Measurements from ENCODE around the gene RPUSD1. TPM values are rescaled to one million over a fixed set of nuclear protein-coding genes. Genes with fewer than 3 reads are reported as not detected.

The RPUSD1 gene
- total RNA-seq, 1 experiment from 2014 or later: 24.9 TPM

DNA sequence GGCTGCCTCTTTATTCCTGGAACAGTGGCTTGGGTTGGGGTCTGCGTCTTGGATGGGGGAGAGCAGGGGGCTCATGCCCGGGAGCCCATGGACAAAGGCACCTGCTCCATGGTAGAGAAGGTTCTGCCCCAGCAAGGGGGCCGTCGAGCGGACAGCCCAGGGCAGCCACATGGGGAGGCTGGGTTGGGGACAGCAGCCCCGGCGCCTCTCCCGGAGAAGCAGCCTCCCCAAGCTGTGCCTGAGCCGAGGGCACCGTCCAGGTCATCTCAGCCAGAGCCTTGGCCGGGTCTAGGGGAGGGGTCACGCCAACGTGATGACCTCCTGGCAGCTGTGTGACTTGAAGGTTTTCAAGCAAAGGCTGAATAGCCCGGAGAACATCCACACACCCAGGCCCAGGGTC is 45.2 kb upstream of the RPUSD1 start:
- no TSS peak for BruUV-seq (replicated peaks)
- ChIA-PET POLR2A (no interaction called here), CTCF (interaction anchor here (0.5 kb wide), 1 partner anchor 681 kb away, joined by 4 read pairs; no protein-coding TSS in a partner anchor)
- no peak overlapping the region for H3K4me3 Mint-ChIP-seq (ENCODE audit: unreplicated experiment)
- DNase-seq (ENCODE audit: unreplicated experiment): no peak
- no peaks in the 10 kb centered on the region for H3K4me1 Mint-ChIP-seq (ENCODE audit: insufficient read depth, unreplicated experiment)
- peaks cover 10% of the 10 kb centered on the region for H3K27me3 Mint-ChIP-seq (ENCODE audit: insufficient read depth, unreplicated experiment)
- H3K27ac Mint-ChIP-seq (ENCODE audit: low read depth, unreplicated experiment): no peak overlapping the region
- H3K36me3 Mint-ChIP-seq (ENCODE audit: insufficient read depth, unreplicated experiment): no peaks in the 10 kb centered on the region
- intact Hi-C loops (cut with micrococcal nuclease): no loop called here
- TF ChIP-seq, protein P1, sequence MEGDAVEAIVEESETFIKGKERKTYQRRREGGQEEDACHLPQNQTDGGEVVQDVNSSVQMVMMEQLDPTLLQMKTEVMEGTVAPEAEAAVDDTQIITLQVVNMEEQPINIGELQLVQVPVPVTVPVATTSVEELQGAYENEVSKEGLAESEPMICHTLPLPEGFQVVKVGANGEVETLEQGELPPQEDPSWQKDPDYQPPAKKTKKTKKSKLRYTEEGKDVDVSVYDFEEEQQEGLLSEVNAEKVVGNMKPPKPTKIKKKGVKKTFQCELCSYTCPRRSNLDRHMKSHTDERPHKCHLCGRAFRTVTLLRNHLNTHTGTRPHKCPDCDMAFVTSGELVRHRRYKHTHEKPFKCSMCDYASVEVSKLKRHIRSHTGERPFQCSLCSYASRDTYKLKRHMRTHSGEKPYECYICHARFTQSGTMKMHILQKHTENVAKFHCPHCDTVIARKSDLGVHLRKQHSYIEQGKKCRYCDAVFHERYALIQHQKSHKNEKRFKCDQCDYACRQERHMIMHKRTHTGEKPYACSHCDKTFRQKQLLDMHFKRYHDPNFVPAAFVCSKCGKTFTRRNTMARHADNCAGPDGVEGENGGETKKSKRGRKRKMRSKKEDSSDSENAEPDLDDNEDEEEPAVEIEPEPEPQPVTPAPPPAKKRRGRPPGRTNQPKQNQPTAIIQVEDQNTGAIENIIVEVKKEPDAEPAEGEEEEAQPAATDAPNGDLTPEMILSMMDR (IDR thresholded peaks at IDR 0.05; ENCODE audit: unreplicated experiment): no peak
- H3K9me3 Mint-ChIP-seq (ENCODE audit: unreplicated experiment): no peaks in the 10 kb centered on the region

DNA sequence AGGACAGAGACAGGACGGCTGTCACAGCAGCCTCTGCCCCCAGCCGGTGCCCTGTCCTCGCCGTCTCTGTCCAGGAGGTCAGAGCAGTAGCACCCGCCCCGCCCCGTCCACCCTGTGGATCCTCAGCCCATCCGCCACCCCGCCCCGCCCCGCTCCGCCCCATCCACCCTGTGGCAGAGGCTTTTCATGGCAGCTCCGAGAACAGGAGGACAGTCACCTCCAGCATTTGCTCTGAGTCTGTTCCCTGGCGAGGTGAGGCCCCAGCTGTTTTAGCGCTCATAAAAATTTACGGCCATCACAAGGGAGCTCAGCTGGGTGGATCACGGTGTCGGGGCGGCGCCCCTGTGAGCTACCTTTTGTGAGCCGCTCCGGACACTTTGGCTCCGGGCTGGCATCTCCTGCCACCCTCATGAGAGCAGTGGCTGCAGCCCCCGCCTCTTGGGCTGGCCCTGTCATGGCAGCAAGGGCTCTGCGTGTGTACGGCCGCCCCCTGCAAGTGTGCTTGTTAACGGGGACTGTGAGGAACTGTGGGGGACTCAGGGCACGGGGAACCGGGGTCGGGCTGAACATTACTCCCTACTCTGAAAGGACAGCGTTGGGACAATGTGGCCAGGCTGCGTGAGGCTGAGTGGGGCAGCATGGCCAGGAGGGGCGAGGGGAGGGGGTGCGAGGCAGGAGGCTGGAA is 44.6 kb upstream of the RPUSD1 start:
- CTCF ChIA-PET: no interaction called here

DNA sequence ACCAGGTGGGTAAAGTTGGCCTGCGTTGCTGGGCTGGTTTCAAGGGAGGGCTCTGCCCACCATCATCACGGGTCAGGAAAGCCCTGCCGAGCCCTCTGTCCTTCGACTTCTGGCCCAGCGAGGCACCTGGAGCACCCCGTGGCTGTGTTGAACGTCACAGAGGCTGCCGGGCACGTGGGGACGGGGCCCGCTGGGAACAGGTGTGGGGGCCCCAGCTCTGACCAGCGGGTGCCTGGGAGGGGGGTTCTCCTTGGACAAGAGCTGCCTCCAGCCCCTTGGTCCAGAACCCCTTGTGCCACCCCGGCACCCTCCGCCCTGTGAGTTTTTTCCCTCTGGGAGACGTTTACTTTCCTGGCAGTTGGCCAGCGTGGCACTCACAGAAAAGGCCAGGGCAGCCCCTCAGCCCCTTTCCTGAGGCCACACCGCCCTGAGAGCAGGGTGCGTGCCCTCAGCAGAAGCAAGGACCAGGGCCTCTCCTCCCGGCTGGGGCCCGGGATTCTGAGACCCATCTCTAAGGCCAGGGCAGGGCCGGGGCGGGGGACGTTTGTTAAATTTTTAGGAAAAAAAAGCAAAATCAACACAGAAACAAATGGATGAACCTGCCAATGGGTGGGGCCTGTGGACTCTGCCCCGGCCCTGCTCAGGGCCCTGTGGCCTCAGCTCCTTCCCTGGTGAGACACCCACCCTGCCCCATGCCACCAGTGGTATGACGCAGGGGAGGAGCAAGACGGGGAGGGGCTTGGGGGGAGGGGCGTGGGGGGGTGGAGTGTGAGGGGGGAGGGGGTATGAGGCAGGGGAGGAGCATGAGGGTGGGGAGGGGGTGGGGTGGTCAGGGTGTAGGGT is 43.6 kb upstream of the RPUSD1 start:
- Mint-ChIP-seq H3K27ac (ENCODE audit: low read depth, unreplicated experiment) (no peak overlapping the region), H3K27me3 (ENCODE audit: insufficient read depth, unreplicated experiment) (peaks cover 10% of the 10 kb centered on the region), H3K36me3 (ENCODE audit: insufficient read depth, unreplicated experiment) (no peaks in the 10 kb centered on the region), H3K9me3 (ENCODE audit: unreplicated experiment) (no peaks in the 10 kb centered on the region), H3K4me1 (ENCODE audit: insufficient read depth, unreplicated experiment) (no peaks in the 10 kb centered on the region), H3K4me3 (ENCODE audit: unreplicated experiment) (no peak overlapping the region)
- intact Hi-C loops (cut with micrococcal nuclease): no loop called here
- no peak for DNase-seq (ENCODE audit: unreplicated experiment)
- POLR2A ChIA-PET: no interaction called here
- no TSS peak for BruUV-seq (replicated peaks)
- TF ChIP-seq, protein P1 (IDR thresholded peaks at IDR 0.05; ENCODE audit: unreplicated experiment): no peak
- CTCF ChIA-PET: no interaction called here

More for the DNA sequence above, 44.6 kb upstream of the RPUSD1 start:
- H3K4me1 Mint-ChIP-seq (ENCODE audit: insufficient read depth, unreplicated experiment): no peaks in the 10 kb centered on the region
- POLR2A ChIA-PET: no interaction called here
- no peak overlapping the region for H3K27ac Mint-ChIP-seq (ENCODE audit: low read depth, unreplicated experiment)
- DNase-seq (ENCODE audit: unreplicated experiment): no peak
- H3K4me3 Mint-ChIP-seq (ENCODE audit: unreplicated experiment): no peak overlapping the region
- no peaks in the 10 kb centered on the region for H3K36me3 Mint-ChIP-seq (ENCODE audit: insufficient read depth, unreplicated experiment)
- peaks cover 10% of the 10 kb centered on the region for H3K27me3 Mint-ChIP-seq (ENCODE audit: insufficient read depth, unreplicated experiment)
- no TSS peak for BruUV-seq (replicated peaks)
- intact Hi-C loops (cut with micrococcal nuclease): no loop called here
- TF ChIP-seq, protein P1 (IDR thresholded peaks at IDR 0.05; ENCODE audit: unreplicated experiment): no peak
- no peaks in the 10 kb centered on the region for H3K9me3 Mint-ChIP-seq (ENCODE audit: unreplicated experiment)

DNA sequence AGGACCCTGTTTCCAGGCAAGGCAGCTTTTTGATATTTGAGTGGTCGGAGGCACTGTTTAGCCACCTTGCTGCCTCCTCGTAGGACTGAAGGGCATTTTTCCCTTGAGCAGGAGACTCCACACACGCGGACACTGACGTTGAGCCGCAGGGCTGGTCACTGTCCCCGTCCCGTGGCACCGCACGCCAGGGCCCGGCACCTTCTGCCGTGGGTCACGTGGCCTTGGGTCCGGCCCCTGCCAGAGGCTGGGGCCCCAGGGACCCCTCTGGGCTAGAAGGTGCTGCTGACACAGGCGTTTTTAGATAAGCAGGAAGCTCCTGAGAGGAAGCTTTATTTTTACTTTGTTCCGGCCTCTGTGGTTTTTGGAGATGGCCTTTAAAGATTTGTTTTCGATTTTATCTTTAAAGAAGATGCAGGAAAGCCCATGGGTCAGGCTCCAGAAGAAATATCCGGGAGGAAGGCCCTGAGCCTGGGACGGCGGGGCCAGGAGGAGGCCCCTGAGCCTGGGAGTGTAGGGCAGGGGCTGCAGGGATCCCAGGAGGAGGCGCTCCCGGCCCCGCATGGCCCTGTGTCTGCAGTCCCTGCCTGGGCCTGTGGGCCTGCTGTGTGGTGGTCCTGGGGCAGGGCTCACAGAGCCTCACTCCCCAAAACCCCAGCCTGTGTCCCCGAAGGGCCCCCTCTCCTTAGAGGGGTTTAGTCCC is 42.8 kb upstream of the RPUSD1 start:
- no peaks in the 10 kb centered on the region for H3K36me3 Mint-ChIP-seq (ENCODE audit: insufficient read depth, unreplicated experiment)
- no TSS peak for BruUV-seq (replicated peaks)
- H3K4me1 Mint-ChIP-seq (ENCODE audit: insufficient read depth, unreplicated experiment): no peaks in the 10 kb centered on the region
- peaks cover 10% of the 10 kb centered on the region for H3K27me3 Mint-ChIP-seq (ENCODE audit: insufficient read depth, unreplicated experiment)
- no peak overlapping the region for H3K4me3 Mint-ChIP-seq (ENCODE audit: unreplicated experiment)
- CTCF ChIA-PET: no interaction called here
- H3K27ac Mint-ChIP-seq (ENCODE audit: low read depth, unreplicated experiment): no peak overlapping the region
- POLR2A ChIA-PET: no interaction called here
- TF ChIP-seq, protein P1 (IDR thresholded peaks at IDR 0.05; ENCODE audit: unreplicated experiment): no peak
- H3K9me3 Mint-ChIP-seq (ENCODE audit: unreplicated experiment): no peaks in the 10 kb centered on the region
- DNase-seq (ENCODE audit: unreplicated experiment): no peak
- intact Hi-C loops (cut with micrococcal nuclease): no loop called here

Data from MCF 10A (cell line).